Epithelial cell of proximal tubule (primary cell): ENCODE results near the gene ESPNL. TPM values are rescaled to one million over a fixed set of nuclear protein-coding genes. Genes with fewer than 3 reads are reported as not detected.
A peak's percentile ranks its signal among the peaks of the same experiment; 100 is the strongest.

ENCODE experiments used
- DNase-seq: peaks from one replicate; pipeline ENCODE4 v3.0.0-alpha.2; 2011; ENCODE audit warnings: low read depth
- H3K4me3 ChIP-seq: 2 replicates; pipeline ENCODE4 v1.5.1; 2011; ENCODE audit warnings: low read depth, mild to moderate bottlenecking, low read length
- CTCF ChIP-seq: conservative IDR thresholded peaks from 2 replicates; pipeline ENCODE4 v1.5.1; 2012; ENCODE audit warnings: low read depth, mild to moderate bottlenecking, low read length
- total RNA-seq: library from RNA; depleted of rRNA; stranded (reverse); fragments of >200 nt; gene quantifications from 2 replicates; pipeline ENCODE4 v1.2.3, GENCODE V29; 2015

Gene ESPNL
- total RNA-seq, 1 donor from 2014 or later, result 2.7 TPM

GRCh38 chr2:238173692-238174091 is 73.6 kb downstream of the ESPNL start:
- no peak overlapping the region for H3K4me3 ChIP-seq
- no peak for DNase-seq
- TF ChIP-seq CTCF, result peak; percentile 39

- DNase-seq, result no peak
- no peak overlapping the region for H3K4me3 ChIP-seq
- TF ChIP-seq CTCF, result no peak
These were observed 74.2 kb downstream of the ESPNL start for GRCh38 chr2:238174291-238174690.

GRCh38 chr2:238174701-238175100 is 74.6 kb downstream of the ESPNL start:
- no peak for TF ChIP-seq CTCF
- no peak overlapping the region for H3K4me3 ChIP-seq
- no peak for DNase-seq

- TF ChIP-seq CTCF, result no peak
- no peak for DNase-seq
- H3K4me3 ChIP-seq, result no peak overlapping the region
These were observed 76.5 kb downstream of the ESPNL start for GRCh38 chr2:238176613-238177012.

GRCh38 chr2:238180554-238180953 is 80.4 kb downstream of the ESPNL start:
- no peak for DNase-seq
- H3K4me3 ChIP-seq, result no peak overlapping the region
- no peak for TF ChIP-seq CTCF

GRCh38 chr2:238182362-238182761 is 82.2 kb downstream of the ESPNL start:
- H3K4me3 ChIP-seq, result no peak overlapping the region
- DNase-seq, result no peak
- no peak for TF ChIP-seq CTCF

Other genes starting within 250 kb of the ESPNL start
- gene RAMP1, start 240.7 kb upstream of the ESPNL start, total RNA-seq, result 4.0 and 6.5 TPM in 2 replicates
- gene UBE2F, start 133.3 kb upstream of the ESPNL start, total RNA-seq, result 54.8 and 85.5 TPM in 2 replicates
- gene SCLY, start 39.3 kb upstream of the ESPNL start, total RNA-seq, result 11.5 and 41.5 TPM in 2 replicates
- gene KLHL30, start 38.3 kb downstream of the ESPNL start, total RNA-seq, result 0.72 and 1.7 TPM in 2 replicates
- gene ERFE, start 58.6 kb downstream of the ESPNL start, total RNA-seq, result 9.8 and 86.8 TPM in 2 replicates
- gene ILKAP, start 103.4 kb downstream of the ESPNL start, total RNA-seq, result 18.2 and 28.9 TPM in 2 replicates
- gene HES6, start 139.7 kb downstream of the ESPNL start, total RNA-seq, result 20.3 and 25.5 TPM in 2 replicates
- gene PER2, start 188.3 kb downstream of the ESPNL start, total RNA-seq, result 0.86 and 4.1 TPM in 2 replicates
- 8.2 and 8.5 TPM in 2 replicates for gene TRAF3IP1, start 220.2 kb downstream of the ESPNL start, total RNA-seq